Measurements from ENCODE around the gene ABCA3.
"Not testable (repeated sequence)": the region's sequence is repeated elsewhere in the genome, so short reads cannot be mapped to it uniquely, and the experiment has no call there.

Gene ABCA3

DNA sequence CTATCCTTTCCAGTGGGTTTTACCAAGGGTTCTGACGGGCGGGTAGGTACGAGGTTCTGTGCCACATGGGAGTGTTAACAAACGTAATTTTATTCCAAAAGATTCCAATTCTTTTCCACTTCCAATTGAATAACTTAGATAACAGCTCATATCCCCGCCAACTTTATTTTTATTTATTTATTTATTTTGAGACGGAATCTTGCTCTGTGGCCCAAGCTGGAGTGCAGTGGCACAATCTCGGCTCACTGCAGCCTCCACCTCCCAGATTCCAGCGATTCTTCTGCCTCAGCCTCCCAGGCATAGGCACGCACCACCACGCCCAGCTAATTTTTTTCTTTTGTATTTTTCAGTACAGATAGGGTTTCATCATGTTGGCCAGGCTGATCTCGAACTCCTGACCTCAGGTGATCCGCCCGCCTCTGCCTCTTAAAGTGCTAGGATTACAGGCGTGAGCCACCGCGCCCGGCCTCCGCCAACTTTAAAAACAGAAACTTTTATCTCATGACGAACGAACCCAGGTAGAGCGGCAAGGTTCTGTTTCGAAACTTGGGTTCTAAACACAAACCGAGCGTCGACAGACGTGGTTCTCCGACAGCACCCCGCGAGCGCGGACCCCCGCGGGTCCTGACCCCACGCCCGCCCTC is 89.8 kb downstream of the ABCA3 start:
- no peak for DNase-seq

GRCh38 chr16:2246301-2246885 is 94.1 kb downstream of the ABCA3 start:
- no peak for DNase-seq

DNA sequence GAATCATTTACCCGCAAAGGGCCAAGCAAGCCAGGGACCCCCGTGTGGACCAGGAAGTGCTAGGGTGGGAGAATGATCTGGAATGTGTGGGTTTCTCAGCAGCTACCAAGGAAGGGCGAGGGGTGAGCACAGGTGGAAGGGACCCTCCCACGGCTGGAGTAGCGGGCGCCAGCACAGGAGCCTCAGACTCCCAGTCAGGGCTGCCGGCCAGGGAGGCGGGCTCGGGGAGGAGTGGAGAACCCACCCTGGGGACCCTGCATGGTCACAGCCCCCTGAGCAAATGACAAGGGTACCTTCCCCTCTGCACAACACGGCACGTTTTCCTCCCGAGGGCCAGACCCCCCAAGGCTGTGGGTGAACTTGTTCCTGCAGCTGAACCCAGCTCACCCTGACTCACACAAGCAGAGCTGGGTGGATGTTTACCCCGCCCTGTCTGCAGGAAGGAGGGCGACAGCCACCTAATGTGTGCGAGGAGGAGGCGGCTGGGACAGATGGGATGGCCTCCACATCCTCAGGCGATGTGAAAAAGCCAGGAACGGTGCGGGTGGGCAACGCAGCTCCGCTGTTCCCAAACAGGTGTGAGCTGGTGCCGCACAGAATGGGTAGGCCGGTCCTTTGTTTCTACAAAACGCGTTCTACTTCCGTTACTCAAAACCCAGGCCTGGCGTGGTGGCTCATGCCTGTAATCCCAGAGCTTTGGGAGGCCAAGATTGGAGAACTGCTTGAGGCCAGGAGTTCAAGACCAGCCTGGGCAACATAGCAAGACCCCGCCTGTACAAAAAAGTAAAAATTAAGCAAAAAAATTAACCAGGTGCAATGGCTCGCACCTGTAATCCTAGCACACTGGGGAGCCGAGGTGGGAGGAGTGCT is 95.4 kb downstream of the ABCA3 start:
- DNase-seq = no peak

DNA sequence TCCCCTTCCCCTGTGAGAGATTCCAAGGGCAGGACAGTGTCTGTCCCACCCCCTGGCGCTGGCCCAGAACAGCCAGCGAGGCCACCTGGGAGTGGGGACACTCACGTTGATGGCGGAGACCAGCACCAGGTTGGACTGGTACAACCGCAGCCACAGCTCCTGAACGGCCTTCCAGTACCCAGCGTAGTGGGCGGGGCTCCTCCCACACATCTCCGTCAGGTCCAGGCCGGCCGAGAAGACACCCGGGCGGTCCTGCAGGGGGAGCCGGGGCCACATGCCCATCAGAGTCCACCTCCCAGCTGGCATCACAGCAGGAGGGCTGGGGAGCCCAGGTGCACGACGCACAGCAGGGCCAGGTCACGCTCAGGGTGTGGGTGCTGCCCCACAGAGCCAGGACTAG is 96.2 kb downstream of the ABCA3 start:
- DNase-seq = no peak

DNA sequence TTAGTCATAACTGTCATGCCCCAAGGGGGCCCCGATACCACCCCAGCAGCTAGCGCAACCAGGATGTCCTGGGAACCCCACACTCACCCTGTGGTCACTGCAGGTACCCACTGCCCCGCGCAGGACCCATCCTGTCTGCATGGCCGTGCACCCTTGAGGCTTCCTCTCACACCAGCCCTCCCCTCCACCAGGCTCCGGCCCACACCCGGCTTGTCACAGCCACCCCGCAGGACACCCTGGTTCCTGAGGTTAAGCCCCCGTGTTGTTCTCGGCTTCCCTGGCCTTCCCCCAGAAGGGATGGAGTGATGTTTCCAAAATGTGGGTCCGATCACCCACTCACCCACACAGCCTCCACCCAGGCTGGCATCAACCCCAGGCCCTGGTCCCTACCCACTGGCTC is 96.7 kb downstream of the ABCA3 start:
- DNase-seq = no peak

- no peak for DNase-seq
Observed at GRCh38 chr16:2243031-2243528, 97.4 kb downstream of the ABCA3 start.

GRCh38 chr16:2242598-2242997 is 97.9 kb downstream of the ABCA3 start:
- no peak for DNase-seq

DNA sequence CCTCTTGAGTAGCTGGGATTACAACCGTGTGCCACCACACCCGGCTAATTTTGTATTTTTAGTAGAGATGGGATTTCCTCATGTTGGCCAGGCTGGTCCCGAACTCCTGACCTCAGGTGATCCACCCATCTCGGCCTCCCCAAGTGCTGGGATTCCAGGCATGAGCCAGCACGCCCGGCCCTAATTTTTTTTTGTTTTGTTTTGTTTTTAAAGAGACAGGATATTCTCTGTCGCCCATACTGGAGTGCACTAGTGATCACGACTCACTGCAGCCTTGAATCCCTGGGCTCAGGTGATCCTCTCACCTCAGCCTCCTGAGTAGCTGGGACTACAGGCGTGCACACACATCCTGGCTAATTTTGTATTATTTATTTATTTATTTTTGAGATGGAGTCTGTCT is 100.2 kb downstream of the ABCA3 start:
- not testable (repeated sequence) for DNase-seq

DNA sequence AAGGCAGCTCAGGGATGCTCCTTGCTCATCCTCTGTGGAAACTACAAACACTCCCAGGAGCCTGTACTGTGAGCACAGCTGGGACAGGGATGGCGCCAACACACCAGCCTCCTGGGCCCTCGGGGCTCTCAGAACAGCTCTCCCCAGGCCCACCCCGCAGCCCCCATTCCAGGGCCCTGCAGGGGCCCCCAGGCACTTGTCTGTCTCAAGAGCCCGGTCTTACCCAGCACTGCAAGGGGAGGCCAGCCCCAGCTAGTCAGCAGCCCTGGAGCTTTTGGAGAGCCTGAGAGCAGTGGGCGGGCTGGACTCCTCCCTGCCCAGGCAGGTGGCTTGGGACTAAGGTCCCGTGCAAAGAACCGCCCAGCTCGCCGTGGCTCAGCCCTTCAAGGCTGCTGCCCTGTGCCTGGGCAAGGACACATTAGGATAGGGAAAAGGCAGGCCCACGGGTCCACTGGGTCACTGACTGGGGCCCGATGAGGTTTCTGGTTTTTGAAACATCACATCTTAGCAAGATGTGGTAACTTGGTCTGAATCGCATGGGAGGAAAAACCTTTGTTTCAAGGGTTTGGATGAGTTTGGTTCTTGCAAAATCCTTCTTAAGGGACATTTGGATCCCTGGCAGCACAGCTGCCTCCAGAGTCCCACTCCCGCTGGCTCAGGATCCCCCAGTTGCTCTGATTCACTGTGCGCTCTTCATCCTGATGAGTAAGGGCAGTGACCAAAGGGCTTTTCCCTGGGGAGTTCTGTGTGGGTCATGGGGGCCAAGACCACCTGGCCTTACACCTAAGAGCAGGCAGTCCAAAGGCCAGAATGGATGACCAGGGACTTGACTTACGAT is 101.5 kb downstream of the ABCA3 start:
- DNase-seq = no peak

- DNase-seq = no peak
Observed at GRCh38 chr16:2238150-2238837, 102.2 kb downstream of the ABCA3 start.

DNA sequence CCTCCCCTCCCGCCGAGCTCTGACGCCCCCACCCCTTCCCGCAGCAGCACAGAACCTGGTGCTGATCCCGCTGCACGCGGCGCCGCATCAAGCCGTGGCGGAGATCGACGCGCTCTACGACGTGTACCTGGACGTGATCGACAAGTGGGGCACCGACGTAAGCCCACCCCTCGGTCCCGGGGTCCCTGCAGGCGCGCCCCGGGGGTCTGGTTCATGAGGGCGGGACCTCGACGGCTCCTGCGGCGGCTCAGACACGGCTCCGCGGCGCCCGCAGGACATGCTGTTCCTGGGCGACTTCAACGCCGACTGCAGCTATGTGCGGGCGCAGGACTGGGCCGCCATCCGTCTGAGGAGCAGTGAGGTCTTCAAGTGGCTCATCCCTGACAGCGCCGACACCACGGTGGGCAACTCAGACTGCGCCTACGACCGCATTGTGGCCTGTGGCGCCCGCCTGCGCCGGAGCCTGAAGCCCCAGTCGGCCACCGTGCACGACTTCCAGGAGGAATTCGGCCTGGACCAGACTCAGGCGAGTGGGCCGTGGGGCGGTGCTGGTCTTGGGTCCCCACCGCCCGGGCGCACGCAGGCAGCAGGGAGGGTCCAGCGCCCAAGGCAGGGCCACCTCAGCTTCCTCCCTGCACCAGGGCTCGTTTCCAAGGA is 102.9 kb downstream of the ABCA3 start:
- no peak for DNase-seq

DNA sequence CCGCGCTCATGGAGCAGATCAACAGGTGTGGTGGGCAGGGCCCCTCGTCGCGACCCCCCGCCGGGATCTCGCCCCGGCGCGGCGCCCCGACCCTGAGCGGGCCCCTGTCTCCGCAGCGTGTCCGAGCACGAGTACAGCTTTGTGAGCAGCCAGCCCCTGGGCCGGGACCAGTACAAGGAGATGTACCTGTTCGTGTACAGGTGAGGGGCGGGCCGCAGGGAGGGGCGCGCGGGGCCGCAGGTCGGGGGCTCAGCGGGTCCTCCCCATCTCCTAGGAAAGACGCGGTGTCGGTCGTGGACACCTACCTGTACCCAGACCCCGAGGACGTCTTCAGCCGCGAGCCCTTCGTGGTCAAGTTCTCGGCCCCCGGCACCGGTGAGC is 103.4 kb downstream of the ABCA3 start:
- no peak for DNase-seq

DNA sequence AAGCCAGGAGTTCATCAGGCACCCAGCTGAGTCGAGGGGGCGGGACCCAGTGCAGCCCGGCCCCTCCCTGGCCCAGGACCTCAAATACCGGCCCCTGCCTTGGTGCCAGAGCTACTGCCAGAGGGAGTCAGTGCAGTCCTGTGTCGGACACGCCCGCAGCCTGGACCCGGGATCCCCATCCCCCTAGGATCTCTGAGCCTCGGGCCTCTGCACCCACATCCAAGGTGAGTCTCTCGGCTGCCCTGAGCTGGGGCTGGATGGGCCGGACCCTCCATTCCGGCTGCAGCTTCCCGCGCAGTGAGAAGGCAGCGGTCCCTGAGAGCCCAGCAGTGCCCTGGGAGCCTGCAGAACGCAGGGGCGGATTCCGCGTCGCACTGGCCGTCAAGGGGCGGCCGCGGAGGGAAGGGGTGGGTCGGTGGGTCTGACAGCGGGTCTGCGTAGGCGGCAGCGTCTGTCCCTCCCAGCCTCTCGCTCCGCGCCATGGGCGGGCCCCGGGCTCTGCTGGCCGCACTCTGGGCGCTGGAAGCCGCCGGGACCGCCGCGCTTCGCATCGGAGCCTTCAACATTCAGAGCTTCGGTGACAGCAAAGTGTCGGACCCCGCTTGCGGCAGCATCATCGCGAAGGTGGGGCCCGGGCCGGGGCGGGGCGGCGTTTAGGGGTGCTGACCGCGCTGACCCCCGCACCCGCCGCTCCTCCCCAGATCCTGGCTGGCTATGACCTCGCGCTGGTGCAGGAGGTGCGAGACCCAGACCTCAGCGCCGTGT is 104.0 kb downstream of the ABCA3 start, which contains the start of gene DNASE1L2:
Gene DNASE1L2 (plus strand): TSS at position 108 of the 765 bp plus-strand sequence. CDS start 373 bp downstream, at position 481.
- DNase-seq = no peak

DNA sequence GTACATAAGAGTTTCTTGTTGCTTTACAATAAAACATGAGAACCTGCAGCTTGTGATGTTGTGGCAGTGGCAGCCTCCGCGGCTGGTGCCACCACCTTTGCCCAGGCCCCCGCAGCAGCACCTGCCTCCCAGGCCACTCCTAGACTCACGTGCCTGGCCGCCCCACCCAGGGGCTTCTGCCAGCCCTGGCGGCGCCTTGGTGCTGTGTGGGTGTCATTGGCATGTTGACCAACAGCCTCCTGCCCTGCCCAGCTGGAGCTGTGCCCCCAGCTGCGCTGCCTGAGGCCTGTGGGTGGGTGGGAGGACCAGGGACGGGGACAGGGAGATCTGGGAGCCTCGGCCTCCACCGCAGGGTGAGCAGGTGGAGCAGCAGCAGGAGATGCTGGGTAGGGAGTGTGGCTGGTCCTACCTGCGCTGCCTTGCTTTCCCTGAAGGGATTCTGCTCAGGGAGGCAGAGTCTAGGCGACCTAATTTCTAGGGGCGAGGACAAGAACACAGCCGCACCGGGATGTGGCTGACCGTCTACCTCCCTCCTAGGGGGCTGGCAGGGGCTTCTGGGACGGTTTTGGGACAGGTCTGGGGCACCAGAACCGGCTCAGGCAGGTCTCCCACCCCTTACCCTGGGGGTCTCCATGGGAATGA is 104.7 kb downstream of the ABCA3 start:
- DNase-seq = no peak

DNA sequence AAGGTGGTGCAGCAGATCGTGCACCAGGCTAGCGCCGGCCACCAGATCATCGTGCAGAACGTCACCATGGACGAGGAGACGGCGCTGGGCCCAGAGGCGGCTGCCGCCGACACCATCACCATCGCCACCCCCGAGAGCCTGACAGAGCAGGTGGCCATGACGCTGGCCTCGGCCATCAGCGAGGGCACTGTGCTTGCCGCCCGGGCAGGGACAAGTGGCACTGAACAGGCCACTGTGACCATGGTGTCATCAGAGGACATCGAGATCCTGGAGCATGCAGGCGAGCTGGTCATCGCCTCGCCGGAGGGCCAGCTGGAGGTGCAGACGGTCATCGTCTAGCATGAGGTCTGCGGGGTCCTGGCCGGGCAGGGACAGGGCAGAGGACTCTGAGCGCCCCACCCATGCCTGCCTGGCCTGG is 105.3 kb downstream of the ABCA3 start:
- no peak for DNase-seq

DNA sequence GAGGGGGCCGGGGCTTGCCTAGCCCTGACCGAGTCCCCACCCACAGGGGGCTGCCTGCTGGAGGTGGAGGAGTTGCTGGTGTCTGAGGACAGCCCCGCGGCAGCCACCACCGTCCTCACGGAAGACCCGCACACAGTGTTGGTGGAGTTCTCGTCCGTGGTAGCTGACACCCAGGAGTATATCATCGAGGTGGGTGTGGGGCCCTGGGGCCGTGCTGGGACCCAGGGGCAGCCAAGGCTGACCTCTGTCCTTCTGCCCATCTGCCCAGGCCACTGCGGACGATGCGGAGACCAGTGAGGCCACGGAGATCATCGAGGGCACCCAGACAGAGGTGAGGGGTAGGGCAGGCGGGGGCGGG is 105.7 kb downstream of the ABCA3 start:
- DNase-seq = no peak

DNA sequence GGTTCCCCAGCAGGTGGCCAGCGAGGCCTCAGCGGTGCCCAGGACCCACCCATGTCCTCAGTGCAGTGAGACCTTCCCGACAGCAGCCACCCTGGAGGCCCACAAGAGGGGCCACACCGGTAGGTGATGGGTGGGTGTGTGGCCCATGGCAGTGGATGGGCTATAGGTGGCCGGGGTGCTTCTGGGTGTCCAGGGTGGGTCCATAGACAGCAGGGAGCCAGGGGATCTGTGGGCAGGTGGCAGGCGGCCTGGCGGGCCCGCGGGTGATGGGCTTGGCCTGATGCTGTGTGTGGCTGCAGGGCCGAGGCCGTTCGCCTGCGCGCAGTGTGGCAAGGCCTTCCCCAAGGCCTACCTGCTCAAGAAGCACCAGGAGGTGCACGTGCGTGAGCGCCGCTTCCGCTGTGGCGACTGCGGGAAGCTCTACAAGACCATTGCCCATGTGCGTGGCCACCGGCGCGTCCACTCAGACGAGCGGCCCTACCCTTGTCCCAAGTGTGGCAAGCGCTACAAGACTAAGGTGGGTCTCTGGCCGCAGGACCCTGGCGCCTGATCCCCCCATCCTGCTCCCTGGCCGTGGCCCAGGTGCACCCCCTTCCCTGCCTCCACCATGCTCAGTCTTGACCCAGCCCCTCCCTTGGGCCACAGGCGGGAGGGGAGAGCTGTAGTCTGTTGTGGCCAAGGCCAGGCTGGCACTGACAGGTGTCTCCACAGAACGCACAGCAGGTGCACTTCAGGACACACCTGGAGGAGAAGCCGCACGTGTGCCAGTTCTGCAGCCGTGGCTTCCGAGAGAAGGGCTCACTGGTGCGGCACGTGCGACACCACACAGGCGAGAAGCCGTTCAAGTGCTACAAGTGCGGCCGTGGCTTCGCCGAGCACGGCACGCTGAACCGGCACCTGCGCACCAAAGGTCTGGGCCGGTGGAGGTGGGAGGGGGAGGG is 106.4 kb downstream of the ABCA3 start:
- no peak for DNase-seq

GRCh38 chr16:2233046-2233775 is 107.3 kb downstream of the ABCA3 start:
- no peak for DNase-seq
